ENCODE data around the gene BAIAP2L1. TPM values are rescaled to one million over a fixed set of nuclear protein-coding genes. Genes with fewer than 3 reads are reported as not detected.
"Not testable (repeated sequence)": the region's sequence is repeated elsewhere in the genome, so short reads cannot be mapped to it uniquely, and the experiment has no call there.

Gene BAIAP2L1
- total and polyA plus RNA-seq, 2 of the 8 experiments (the other 6 are each of a cell fraction or from before 2014, with no cell fraction given), result 19.2 to 42.9 TPM

GRCh38 chr7:98448766-98449165, 47.9 kb upstream of the BAIAP2L1 start (continued):
- TF ChIP-seq KDM5A (IDR thresholded peaks at IDR 0.05; ENCODE audit: low read length), result no peak
- TF ChIP-seq CREB1 (IDR thresholded peaks at IDR 0.05), result no peak
- no peak for TF ChIP-seq POLR2A (IDR thresholded peaks at IDR 0.05; ENCODE audit: control extremely low read depth in 1 of 2, low read depth in 2 of 2, low read length in 2 of 2)
- no peak for TF ChIP-seq EGR1 (IDR thresholded peaks at IDR 0.05; ENCODE audit: borderline replicate concordance, low read depth, low read length)
- TF ChIP-seq ASH2L (IDR thresholded peaks at IDR 0.05; ENCODE audit: low read length), result no peak
- no peak for TF ChIP-seq GABPA (IDR thresholded peaks at IDR 0.05; ENCODE audit: borderline replicate concordance, insufficient read depth, low read length)

- H3K18ac ChIP-seq (ENCODE audit: extremely low read depth, low read length); H3K4me2 ChIP-seq (ENCODE audit: insufficient read depth in 1 of 2, low read depth in 2 of 2, low read length in 2 of 2); H2BK12ac ChIP-seq (ENCODE audit: low read depth, low read length); H3K9me3 ChIP-seq (ENCODE audit: insufficient read depth in 2 of 2, low read depth in 1 of 2, low read length in 1 of 2); H2BK20ac ChIP-seq (ENCODE audit: low read length); H4K91ac ChIP-seq (replicated peaks; ENCODE audit: insufficient read length, low read length); H3K56ac ChIP-seq (replicated peaks; ENCODE audit: insufficient read length, low read depth, low read length); H2AFZ ChIP-seq (ENCODE audit: low read length); DNase-seq (ENCODE audit: low read depth in 1 of 2, low spot score in 2 of 2); H4K5ac ChIP-seq (ENCODE audit: insufficient read length, low read depth, low read length); H2BK120ac ChIP-seq (replicated peaks; ENCODE audit: low read depth, low read length); H2BK15ac ChIP-seq (ENCODE audit: low read length); FAIRE-seq; H3K23me2 ChIP-seq (ENCODE audit: low read depth, low read length); POLR2A ChIA-PET (ENCODE audit: partially characterized antibody); H3K79me1 ChIP-seq (ENCODE audit: low read depth, low read length); H2AK5ac ChIP-seq (ENCODE audit: low read depth, low read length); H3K4me1 ChIP-seq (replicated peaks in 1 of 4; ENCODE audit: control insufficient read depth in 3 of 4, insufficient read depth in 4 of 4, low read length in 3 of 4); H3K27me3 ChIP-seq (replicated peaks in 1 of 4; ENCODE audit: control insufficient read depth in 3 of 4, extremely low read depth in 1 of 4, insufficient read depth in 3 of 4, low read length in 3 of 4); H3K4me3 ChIP-seq (ENCODE audit: extremely low read depth in 1 of 4, insufficient read depth in 2 of 4, low read depth in 3 of 4, low read length in 4 of 4); H4K8ac ChIP-seq (ENCODE audit: extremely low read depth, insufficient read depth, low read length); H3K9ac ChIP-seq (replicated peaks in 1 of 4; ENCODE audit: extremely low read depth in 1 of 4, low read depth in 3 of 4, low read length in 3 of 4); H3K14ac ChIP-seq (ENCODE audit: insufficient read length); H3K27ac ChIP-seq (ENCODE audit: low read depth, low read length); H4K20me1 ChIP-seq (replicated peaks in 1 of 2; ENCODE audit: control insufficient read depth in 1 of 2, insufficient read depth in 2 of 2, low read length in 2 of 2); H3K4ac ChIP-seq (replicated peaks; ENCODE audit: insufficient read length, low read depth, low read length); H3K23ac ChIP-seq (ENCODE audit: insufficient read length); H3K36me3 ChIP-seq (ENCODE audit: control insufficient read depth in 2 of 4, insufficient read depth in 4 of 4, low read length in 3 of 4); H3K79me2 ChIP-seq (ENCODE audit: control insufficient read depth in 1 of 2, insufficient read depth in 2 of 2, low read length in 2 of 2); H2BK5ac ChIP-seq (ENCODE audit: low read depth, low read length): not testable (repeated sequence)
- 88% methylated on average over 2 of the region's 2 CpGs; no CpG with 5 or more reads in 1 of the 2 experiments for WGBS, 2 experiments (ENCODE audit: extremely low coverage in 1 of 2, insufficient coverage in 1 of 2, insufficient read length in 1 of 2, insufficient replicate concordance in 2 of 2, low coverage in 1 of 2, low lambda C conversion rate in 2 of 2, missing lambda C conversion rate in 1 of 2)
- CTCF ChIA-PET (ENCODE audit: partially characterized antibody), result interaction anchor here (0.7 to 1.1 kb wide), 5 partner anchors 19 to 401 kb away, joined by 3 to 4 read pairs (median 4); no protein-coding TSS in a partner anchor
These were observed 40.1 kb upstream of the BAIAP2L1 start for GRCh38 chr7:98440992-98441391.
